ENCODE results near the gene FSTL5.

DNA sequence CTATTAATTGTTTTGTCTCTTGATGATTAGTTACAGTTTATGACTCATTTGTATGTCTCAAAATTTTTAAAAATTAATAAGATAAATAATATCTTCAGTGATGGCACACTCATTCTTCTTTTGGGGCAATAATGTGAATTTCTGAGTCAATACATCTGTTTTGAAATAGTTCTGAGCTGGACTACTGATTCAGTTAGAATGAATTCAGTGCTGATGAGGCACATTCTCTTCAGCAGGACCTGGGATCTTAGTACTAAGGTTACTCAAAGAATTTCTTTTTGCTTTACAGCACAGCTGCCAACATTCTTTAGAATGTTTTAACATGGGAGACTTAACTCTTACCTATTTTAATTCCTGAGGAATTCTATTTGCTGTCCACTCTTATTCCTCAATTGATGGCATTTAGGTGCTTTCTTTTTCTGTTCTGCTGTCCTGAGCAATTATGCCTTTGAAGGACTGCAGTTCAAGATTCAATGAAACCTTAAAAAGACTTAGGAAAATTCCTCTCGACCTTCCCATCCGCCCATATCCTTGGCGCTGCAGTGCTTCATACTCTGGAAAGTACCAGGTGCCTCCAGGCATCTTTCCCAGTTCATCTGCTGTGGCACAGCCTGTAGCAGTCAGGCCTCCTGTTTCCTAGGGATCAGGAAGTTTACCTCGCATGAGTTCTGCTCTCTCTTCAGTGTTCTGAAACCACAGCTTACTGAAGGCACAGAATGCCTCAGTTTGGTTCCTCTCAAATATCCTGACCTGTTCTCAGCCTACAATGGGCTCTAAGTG lies 213.7 kb downstream of the FSTL5 start:
- TF ChIP-seq POLR2A (IDR thresholded peaks at IDR 0.05; ENCODE audit: low read length): no peak
- TF ChIP-seq GATA1 (IDR thresholded peaks at IDR 0.05; ENCODE audit: low read depth, low read length): no peak

Data from erythroblast (primary cell).